Cerebellar cortex (tissue), 1 donor: ENCODE data around the gene VWA3B.

Experiments used
- DNase-seq: peaks from one replicate; pipeline ENCODE4 v3.0.0-alpha.2; 2015; ENCODE audit warnings: low spot score

Gene VWA3B

GRCh38 chr2:98333922-98334321 is 247.0 kb downstream of the VWA3B start:
- no peak for DNase-seq

GRCh38 chr2:98334439-98335078 is 247.6 kb downstream of the VWA3B start:
- peak; percentile 7 for DNase-seq

GRCh38 chr2:98335271-98335670 is 248.3 kb downstream of the VWA3B start:
- no peak for DNase-seq

- DNase-seq = no peak
These were observed 254.3 kb downstream of the VWA3B start for GRCh38 chr2:98341241-98341640.

- DNase-seq = no peak
These were observed 256.3 kb downstream of the VWA3B start for GRCh38 chr2:98343285-98343684.

- no peak for DNase-seq
These were observed 259.6 kb downstream of the VWA3B start, which contains the start of gene CNGA3 for GRCh38 chr2:98346311-98347236. Gene CNGA3, plus strand, starts transcription at chr2:98346456. Its CDS starts 23,520 bp downstream, at chr2:98369976.

- no peak for DNase-seq
These were observed 260.5 kb downstream of the VWA3B start for GRCh38 chr2:98347298-98348065.

- peak; percentile 55 for DNase-seq
These were observed 261.1 kb downstream of the VWA3B start for GRCh38 chr2:98348066-98348561.

- DNase-seq = no peak
These were observed 263.4 kb downstream of the VWA3B start for GRCh38 chr2:98350411-98350810.

GRCh38 chr2:98355881-98356280 is 268.9 kb downstream of the VWA3B start:
- no peak for DNase-seq

- DNase-seq = no peak
These were observed 269.8 kb downstream of the VWA3B start for GRCh38 chr2:98356729-98357128.

GRCh38 chr2:98357849-98358248 is 270.9 kb downstream of the VWA3B start:
- no peak for DNase-seq

- DNase-seq = no peak
These were observed 273.0 kb downstream of the VWA3B start for GRCh38 chr2:98359986-98360385.
